ENCODE measurements around the gene LSP1.

DNA sequence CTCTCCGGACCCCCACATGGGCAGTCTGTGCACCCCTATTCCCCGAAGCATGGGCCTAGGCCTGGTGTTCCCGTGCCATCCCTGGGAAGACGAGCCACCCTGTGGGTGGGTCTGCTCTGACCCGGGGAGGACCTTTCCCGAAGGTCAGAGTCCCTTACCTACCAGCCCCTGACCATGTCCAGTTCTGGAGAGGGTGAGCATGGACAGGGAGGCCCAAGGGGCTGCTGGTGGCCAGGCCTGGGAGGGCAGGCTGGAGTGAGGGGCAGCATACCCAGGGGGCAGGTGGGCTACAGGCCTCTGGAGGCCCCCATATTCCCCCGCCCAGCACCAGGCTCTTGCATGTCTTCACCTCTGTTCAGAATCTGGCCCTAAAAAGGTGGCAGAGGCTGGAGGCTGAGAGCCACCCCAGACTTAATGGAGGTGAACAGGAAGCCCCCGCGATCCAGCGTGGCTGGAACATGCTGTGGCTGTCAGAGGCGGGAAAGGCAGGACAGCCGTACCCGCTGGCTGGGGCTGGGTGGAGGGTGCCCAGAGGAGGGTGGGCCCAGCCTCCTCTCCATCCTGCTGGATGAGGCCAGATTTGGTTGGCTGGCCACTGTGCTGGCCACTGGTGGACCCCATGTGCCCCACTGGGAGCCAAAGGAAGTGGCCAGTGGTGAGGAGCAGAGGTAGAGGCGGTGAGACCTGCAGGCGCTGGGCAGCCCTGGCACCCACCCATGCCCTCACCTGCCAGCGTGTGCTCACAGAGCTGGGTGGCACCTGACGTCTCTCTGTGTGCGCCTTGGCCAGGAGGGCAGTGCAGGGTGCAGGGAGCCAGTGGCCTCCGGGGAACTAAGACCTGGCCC lies 29.3 kb upstream of the LSP1 start:
- TF ChIP-seq CTCF (IDR thresholded peaks at IDR 0.05) = no peak
- TF ChIP-seq POLR2AphosphoS5 (IDR thresholded peaks at IDR 0.05) = no peak
